A673 (cell line): ENCODE results near the gene UXT.

Experiments
- EZH2 ChIP-seq: fragments of 200-600 bp; sonication (generic); IDR thresholded peaks from 2 replicates; pipeline ENCODE4 v1.6.1; 2017; ENCODE audit warnings: borderline replicate concordance, low read depth, mild to moderate bottlenecking, mixed read lengths, antibody characterized with exemption, low read length; ENCODE audit not compliant: poor library complexity, severe bottlenecking
- TF ChIP-seq, protein P1 (sequence below): fragments of 300-800, 200-600 bp; sonication (generic); conservative IDR thresholded peaks from 2 replicates; pipeline ENCODE4 v1.5.1; 2017; ENCODE audit warnings: low read depth, mild to moderate bottlenecking, antibody characterized with exemption, low read length, moderate library complexity, mixed read lengths

DNA sequence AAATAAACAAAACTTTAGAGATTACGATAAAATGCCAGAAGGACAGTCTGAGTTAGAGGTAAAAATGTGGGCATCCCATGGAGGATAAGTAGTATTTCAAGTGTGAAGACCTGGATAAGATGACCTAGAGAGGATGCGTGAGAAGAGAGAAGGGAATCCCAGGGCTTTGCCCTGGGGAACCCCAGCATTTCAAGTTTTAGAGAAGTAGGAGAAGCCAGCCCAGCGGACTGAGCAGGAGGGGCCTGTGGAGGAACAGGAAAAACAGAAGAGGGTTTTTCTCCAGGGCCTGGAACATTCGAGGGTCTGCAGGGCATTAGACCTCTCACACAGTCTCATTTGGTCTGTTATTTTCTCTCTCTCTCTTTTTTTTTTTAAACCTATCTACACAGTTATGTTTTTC is 26.3 kb downstream of the UXT start:
- TF ChIP-seq, protein P1, sequence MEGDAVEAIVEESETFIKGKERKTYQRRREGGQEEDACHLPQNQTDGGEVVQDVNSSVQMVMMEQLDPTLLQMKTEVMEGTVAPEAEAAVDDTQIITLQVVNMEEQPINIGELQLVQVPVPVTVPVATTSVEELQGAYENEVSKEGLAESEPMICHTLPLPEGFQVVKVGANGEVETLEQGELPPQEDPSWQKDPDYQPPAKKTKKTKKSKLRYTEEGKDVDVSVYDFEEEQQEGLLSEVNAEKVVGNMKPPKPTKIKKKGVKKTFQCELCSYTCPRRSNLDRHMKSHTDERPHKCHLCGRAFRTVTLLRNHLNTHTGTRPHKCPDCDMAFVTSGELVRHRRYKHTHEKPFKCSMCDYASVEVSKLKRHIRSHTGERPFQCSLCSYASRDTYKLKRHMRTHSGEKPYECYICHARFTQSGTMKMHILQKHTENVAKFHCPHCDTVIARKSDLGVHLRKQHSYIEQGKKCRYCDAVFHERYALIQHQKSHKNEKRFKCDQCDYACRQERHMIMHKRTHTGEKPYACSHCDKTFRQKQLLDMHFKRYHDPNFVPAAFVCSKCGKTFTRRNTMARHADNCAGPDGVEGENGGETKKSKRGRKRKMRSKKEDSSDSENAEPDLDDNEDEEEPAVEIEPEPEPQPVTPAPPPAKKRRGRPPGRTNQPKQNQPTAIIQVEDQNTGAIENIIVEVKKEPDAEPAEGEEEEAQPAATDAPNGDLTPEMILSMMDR: no peak
- no peak for TF ChIP-seq EZH2
